ENCODE data around the gene KMT2B. TPM values are rescaled to one million over a fixed set of nuclear protein-coding genes. Genes with fewer than 3 reads are reported as not detected.
A peak's percentile ranks its signal among the peaks of the same experiment; 100 is the strongest.

Gene KMT2B
- total RNA-seq, 2 experiments from 2014 or later = 62.0 to 65.8 TPM

- Mint-ChIP-seq H3K4me1 (ENCODE audit: low read depth) (peaks cover 41% of the 10 kb centered on the region), H3K36me3 (ENCODE audit: low read depth) (peaks cover 28% of the 10 kb centered on the region), H3K27ac (peak overlapping the region; percentile 97), H3K27me3 (ENCODE audit: low read depth) (no peaks in the 10 kb centered on the region), H3K9me3 (no peaks in the 10 kb centered on the region), H3K4me3 (peak overlapping the region; percentile 89)
- intact Hi-C loops (cut with micrococcal nuclease) = loop anchor here (1.0 to 10.0 kb wide), 8 partner anchors 18 to 404 kb away; partner anchors contain the start of genes ALKBH6, CAPNS1 and PROSER3
- CTCF ChIA-PET = interaction anchor here (0.6 to 1.8 kb wide), 6 partner anchors 9 to 127 kb away, joined by 3 to 10 read pairs (median 3); no protein-coding TSS in a partner anchor
- peak; percentile 99 for DNase-seq
These were observed 22.8 kb downstream of the KMT2B start for GRCh38 chr19:35740423-35741202.

- Mint-ChIP-seq H3K36me3 (ENCODE audit: low read depth) (peaks cover 28% of the 10 kb centered on the region), H3K4me3 (peak overlapping the region; percentile 89), H3K4me1 (ENCODE audit: low read depth) (peaks cover 47% of the 10 kb centered on the region), H3K9me3 (no peaks in the 10 kb centered on the region), H3K27me3 (ENCODE audit: low read depth) (no peaks in the 10 kb centered on the region), H3K27ac (peak overlapping the region; percentile 99)
- intact Hi-C loops (cut with micrococcal nuclease) = loop anchor here (10.0 kb wide), 1 partner anchor 404 kb away; the partner anchor contains the start of gene CAPNS1
- CTCF ChIA-PET = interaction anchor here (1.0 to 1.8 kb wide), 4 partner anchors 9 to 48 kb away, joined by 3 to 10 read pairs (median 4); no protein-coding TSS in a partner anchor
- no peak for DNase-seq
These were observed 23.4 kb downstream of the KMT2B start for GRCh38 chr19:35741203-35741515.

- Mint-ChIP-seq H3K27me3 (ENCODE audit: low read depth) (no peaks in the 10 kb centered on the region), H3K4me1 (ENCODE audit: low read depth) (peaks cover 48% of the 10 kb centered on the region), H3K36me3 (ENCODE audit: low read depth) (peaks cover 24% of the 10 kb centered on the region), H3K9me3 (no peaks in the 10 kb centered on the region), H3K27ac (peak within 1 kb of the TSS; percentile 99), H3K4me3 (peak within 1 kb of the TSS; percentile 89)
- intact Hi-C loops (cut with micrococcal nuclease) = loop anchor here (10.0 kb wide), 1 partner anchor 403 kb away; the partner anchor contains the start of gene CAPNS1
- CTCF ChIA-PET = interaction anchor here (1.1 kb wide), 1 partner anchor 15 kb away, joined by 4 read pairs; the partner anchor contains the start of gene PROSER3
- DNase-seq = peak; percentile 93
These were observed 24.4 kb downstream of the KMT2B start, which contains the start of gene IGFLR1 for GRCh38 chr19:35742121-35742724. Gene IGFLR1 (minus strand): TSS chr19:35742452. CDS start chr19:35741180, 1,272 bp downstream.

GRCh38 chr19:35743640-35744429 is 26.0 kb downstream of the KMT2B start:
- Mint-ChIP-seq H3K27me3 (ENCODE audit: low read depth) (no peaks in the 10 kb centered on the region), H3K9me3 (no peaks in the 10 kb centered on the region), H3K27ac (peak overlapping the region; percentile 99), H3K4me3 (peak overlapping the region; percentile 96), H3K36me3 (ENCODE audit: low read depth) (peaks cover 17% of the 10 kb centered on the region), H3K4me1 (ENCODE audit: low read depth) (peaks cover 55% of the 10 kb centered on the region)
- no peak for DNase-seq
- CTCF ChIA-PET = interaction anchor here (0.6 to 1.7 kb wide), 2 partner anchors 49 to 188 kb away, joined by 3 to 6 read pairs; no protein-coding TSS in a partner anchor
- intact Hi-C loops (cut with micrococcal nuclease) = loop anchor here (2.0 to 10.0 kb wide), 3 partner anchors 31 to 401 kb away; partner anchors contain the start of genes ARHGAP33 and CAPNS1

GRCh38 chr19:35744430-35745327 is 26.9 kb downstream of the KMT2B start:
- intact Hi-C loops (cut with micrococcal nuclease) = loop anchor here (1.0 to 10.0 kb wide), 9 partner anchors 27 to 743 kb away; partner anchors contain the start of genes ALKBH6, ARHGAP33, CAPNS1 and NFKBID
- no peaks in the 10 kb centered on the region for H3K27me3 Mint-ChIP-seq (ENCODE audit: low read depth)
- no peaks in the 10 kb centered on the region for H3K9me3 Mint-ChIP-seq
- H3K4me3 Mint-ChIP-seq = peak overlapping the region; percentile 96
- peaks cover 17% of the 10 kb centered on the region for H3K36me3 Mint-ChIP-seq (ENCODE audit: low read depth)
- DNase-seq = peak; percentile 97
- H3K4me1 Mint-ChIP-seq (ENCODE audit: low read depth) = peaks cover 56% of the 10 kb centered on the region
- H3K27ac Mint-ChIP-seq = peak overlapping the region; percentile 99
- CTCF ChIA-PET = interaction anchor here (0.6 to 1.7 kb wide), 3 partner anchors 50 to 187 kb away, joined by 3 to 6 read pairs (median 4); no protein-coding TSS in a partner anchor

GRCh38 chr19:35745328-35746086 is 27.7 kb downstream of the KMT2B start, which contains the start of the genes PSENEN and U2AF1L4:
Gene PSENEN (plus strand): TSS chr19:35745651. CDS start chr19:35745931, 280 bp downstream.
Gene U2AF1L4 (minus strand): TSS chr19:35745418. CDS start chr19:35745391, 27 bp downstream.
- Mint-ChIP-seq H3K4me1 (ENCODE audit: low read depth) (peaks cover 58% of the 10 kb centered on the region), H3K36me3 (ENCODE audit: low read depth) (peaks cover 17% of the 10 kb centered on the region), H3K9me3 (no peaks in the 10 kb centered on the region), H3K27ac (peak within 1 kb of the TSS; percentile 99), H3K27me3 (ENCODE audit: low read depth) (no peaks in the 10 kb centered on the region), H3K4me3 (peak within 1 kb of the TSS; percentile 96)
- CTCF ChIA-PET = interaction anchor here (1.1 kb wide), 1 partner anchor 51 kb away, joined by 4 read pairs; no protein-coding TSS in a partner anchor
- DNase-seq = peak; percentile 97
- intact Hi-C loops (cut with micrococcal nuclease) = loop anchor here (1.0 to 10.0 kb wide), 9 partner anchors 28 to 742 kb away; partner anchors contain the start of genes ALKBH6, ARHGAP33, CAPNS1 and NFKBID

- Mint-ChIP-seq H3K4me1 (ENCODE audit: low read depth) (peaks cover 58% of the 10 kb centered on the region), H3K9me3 (no peaks in the 10 kb centered on the region), H3K36me3 (ENCODE audit: low read depth) (peaks cover 12% of the 10 kb centered on the region), H3K27ac (peak overlapping the region; percentile 99), H3K4me3 (peak overlapping the region; percentile 96), H3K27me3 (ENCODE audit: low read depth) (no peaks in the 10 kb centered on the region)
- DNase-seq = no peak
- CTCF ChIA-PET = interaction anchor here (1.1 kb wide), 1 partner anchor 52 kb away, joined by 4 read pairs; no protein-coding TSS in a partner anchor
- intact Hi-C loops (cut with micrococcal nuclease) = loop anchor here (5.0 to 10.0 kb wide), 2 partner anchors 399 to 741 kb away; partner anchors contain the start of genes CAPNS1 and ZNF566
These were observed 28.3 kb downstream of the KMT2B start for GRCh38 chr19:35746087-35746462.

- Mint-ChIP-seq H3K4me3 (peak overlapping the region; percentile 96), H3K4me1 (ENCODE audit: low read depth) (peaks cover 58% of the 10 kb centered on the region), H3K27me3 (ENCODE audit: low read depth) (no peaks in the 10 kb centered on the region), H3K36me3 (ENCODE audit: low read depth) (peaks cover 12% of the 10 kb centered on the region), H3K9me3 (no peaks in the 10 kb centered on the region), H3K27ac (peak overlapping the region; percentile 99)
- intact Hi-C loops (cut with micrococcal nuclease) = loop anchor here (5.0 to 10.0 kb wide), 2 partner anchors 398 to 741 kb away; partner anchors contain the start of genes CAPNS1 and ZNF566
- CTCF ChIA-PET = no interaction called here
- no peak for DNase-seq
These were observed 28.7 kb downstream of the KMT2B start for GRCh38 chr19:35746531-35746930.

- intact Hi-C loops (cut with micrococcal nuclease) = loop anchor here (1.0 to 10.0 kb wide), 7 partner anchors 10 to 739 kb away; partner anchors contain the start of genes ARHGAP33, CAPNS1, HAUS5 and PROSER3
- Mint-ChIP-seq H3K36me3 (ENCODE audit: low read depth) (no peaks in the 10 kb centered on the region), H3K4me1 (ENCODE audit: low read depth) (peaks cover 44% of the 10 kb centered on the region), H3K27me3 (ENCODE audit: low read depth) (no peaks in the 10 kb centered on the region), H3K9me3 (no peaks in the 10 kb centered on the region), H3K4me3 (peak within 1 kb of the TSS; percentile 98), H3K27ac (peak within 1 kb of the TSS; percentile 92)
- peak; percentile 100 for DNase-seq
- CTCF ChIA-PET = interaction anchor here (0.9 to 1.7 kb wide), 5 partner anchors 9 to 71 kb away, joined by 3 to 9 read pairs (median 4); partner anchors contain the start of genes HSPB6 and PROSER3
These were observed 30.6 kb downstream of the KMT2B start, which contains the start of gene LIN37 for GRCh38 chr19:35748106-35749020. Gene LIN37 (plus strand): TSS chr19:35748576. CDS start chr19:35748725, 149 bp downstream.

Measured in activated naive CD4-positive, alpha-beta T cell treated with anti-CD3 and anti-CD28 coated beads for 36 hours (primary cell).